Neuronal stem cell (in vitro differentiated cells): ENCODE data around the gene PRKG2.
"Not testable (repeated sequence)": the region's sequence is repeated elsewhere in the genome, so short reads cannot be mapped to it uniquely, and the experiment has no call there.

Experiments
- DNase-seq: peaks from one replicate; pipeline ENCODE4 v3.0.0-alpha.2; 2013; ENCODE audit warnings: low spot score
- H2AFZ ChIP-seq: one replicate; pipeline ENCODE4 v1.6.1; 2013; ENCODE audit warnings: mild to moderate bottlenecking, low read length, inconsistent platforms
- H2AK5ac ChIP-seq: 2 replicates; pipeline ENCODE4 v1.6.1; 2013; ENCODE audit warnings: low read depth, mild to moderate bottlenecking, inconsistent platforms, low read length, moderate library complexity, mixed read lengths
- H2BK120ac ChIP-seq: 2 replicates; pipeline ENCODE4 v1.6.1; 2013; ENCODE audit warnings: low read depth, mild to moderate bottlenecking, inconsistent platforms, low read length, moderate library complexity, mixed read lengths
- H2BK12ac ChIP-seq: one replicate; pipeline ENCODE4 v1.6.1; 2013; ENCODE audit warnings: low read length, inconsistent platforms
- H2BK15ac ChIP-seq: 2 replicates; pipeline ENCODE4 v1.6.1; 2013; ENCODE audit warnings: mild to moderate bottlenecking, low read length, inconsistent platforms, mixed read lengths
- H2BK5ac ChIP-seq: one replicate; pipeline ENCODE4 v1.6.1; 2013; ENCODE audit warnings: inconsistent platforms, mild to moderate bottlenecking, low read length, moderate library complexity
- H3K14ac ChIP-seq: one replicate; pipeline ENCODE4 v1.6.1; 2013; ENCODE audit warnings: low read length, inconsistent platforms
- H3K18ac ChIP-seq: 2 replicates; pipeline ENCODE4 v1.6.1; 2013; ENCODE audit warnings: low read length, inconsistent platforms
- H3K23ac ChIP-seq: 2 replicates; pipeline ENCODE4 v1.6.1; 2013; ENCODE audit warnings: low read depth, mild to moderate bottlenecking, mixed read lengths, low read length, inconsistent platforms; ENCODE audit not compliant: poor library complexity
- H3K27ac ChIP-seq: replicated peaks from 3 replicates; pipeline ENCODE4 v1.5.1; 2013; ENCODE audit warnings: low read length, inconsistent platforms
- H3K27me3 ChIP-seq, 3 experiments: 2 replicates each; pipeline ENCODE4 v1.6.1; 2013; ENCODE audit warnings: low read length in 3 of 3, mild to moderate bottlenecking in 2 of 3, inconsistent platforms in 1 of 3, low read depth in 1 of 3, mixed read lengths in 1 of 3, moderate library complexity in 1 of 3; ENCODE audit not compliant: control insufficient read depth in 3 of 3, insufficient read depth in 3 of 3
- H3K36me3 ChIP-seq, 2 donors: replicated peaks in 1 of 2; 2 replicates each; pipeline ENCODE4 v1.6.1; 2013; ENCODE audit warnings: low read length in 2 of 2; ENCODE audit not compliant: control insufficient read depth in 2 of 2, insufficient read depth in 2 of 2
- H3K4ac ChIP-seq: 2 replicates; pipeline ENCODE4 v1.6.1; 2013; ENCODE audit warnings: inconsistent platforms, mild to moderate bottlenecking, low read length, moderate library complexity
- H3K4me1 ChIP-seq, 2 donors: 1 replicate in 1 of 2; 2 replicates in 1 of 2; pipeline ENCODE4 v1.6.1; 2013; ENCODE audit warnings: low read length in 2 of 2, low read depth in 1 of 2; ENCODE audit not compliant: control insufficient read depth in 2 of 2, insufficient read depth in 1 of 2
- H3K4me2 ChIP-seq: one replicate; pipeline ENCODE4 v1.6.1; 2013; ENCODE audit warnings: mild to moderate bottlenecking, low read length, inconsistent platforms; ENCODE audit not compliant: insufficient read depth, poor library complexity, severe bottlenecking
- H3K4me3 ChIP-seq, 2 donors: 2 replicates each; pipeline ENCODE4 v1.5.1; 2013; ENCODE audit warnings: low read length in 2 of 2, mild to moderate bottlenecking in 2 of 2, inconsistent platforms in 1 of 2, moderate library complexity in 1 of 2
- H3K79me1 ChIP-seq: one replicate; pipeline ENCODE4 v1.6.1; 2013; ENCODE audit warnings: low read depth, mild to moderate bottlenecking, inconsistent platforms, low read length, moderate library complexity
- H3K9ac ChIP-seq: one replicate; pipeline ENCODE4 v1.6.1; 2013; ENCODE audit warnings: mild to moderate bottlenecking, low read depth, low read length, inconsistent platforms; ENCODE audit not compliant: poor library complexity
- H3K9me3 ChIP-seq, 2 donors: replicated peaks in 1 of 2; 2 replicates each; pipeline versions ENCODE3 to v1.6.1; 2013; ENCODE audit warnings: low read length in 2 of 2, mild to moderate bottlenecking in 2 of 2, inconsistent platforms in 1 of 2, low read depth in 1 of 2, mixed read lengths in 1 of 2, moderate library complexity in 1 of 2; ENCODE audit not compliant: control insufficient read depth in 2 of 2, insufficient read depth in 1 of 2
- H4K8ac ChIP-seq: one replicate; pipeline ENCODE4 v1.6.1; 2013; ENCODE audit warnings: low read depth, mild to moderate bottlenecking, inconsistent platforms, low read length, moderate library complexity
- H4K91ac ChIP-seq: one replicate; pipeline ENCODE4 v1.6.1; 2013; ENCODE audit warnings: low read length, low read depth, mild to moderate bottlenecking, inconsistent platforms; ENCODE audit not compliant: poor library complexity
- WGBS, 2 donors: extraction: QIAGEN DNeasy Blood & Tissue Kit; methylation state at CpG; one replicate each; pipeline ENCODE4 v1.1.7; 2013; ENCODE audit warnings: missing lambda C conversion rate in 2 of 2, mixed read lengths in 1 of 2; ENCODE audit not compliant: insufficient read length in 2 of 2, insufficient replicate concordance in 1 of 2; ENCODE audit errors: extremely low coverage in 2 of 2; 5-methylcytosine and 5-hydroxymethylcytosine counted together

Gene PRKG2

DNA sequence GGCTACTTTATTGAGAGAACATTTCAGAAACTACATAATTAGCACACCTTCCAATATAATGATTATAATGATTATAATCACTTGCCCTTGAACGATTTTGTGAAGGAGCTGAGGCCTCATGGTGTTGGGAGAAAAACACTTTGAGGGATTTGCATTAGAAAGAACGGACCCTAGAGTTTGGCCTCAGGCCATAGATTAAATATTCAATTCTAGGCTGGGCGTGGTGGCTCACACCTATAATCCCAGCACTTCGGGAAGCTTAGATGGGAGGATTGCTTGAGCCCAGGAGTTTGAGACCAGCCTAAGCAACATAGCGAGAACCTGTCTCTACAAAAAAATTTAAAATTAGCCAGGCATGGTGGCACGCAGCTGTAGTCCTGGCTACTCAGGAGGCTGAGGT, 12.9 kb upstream of the PRKG2 start:
- no peaks in the 10 kb centered on the region for H3K27me3 ChIP-seq
- no peak overlapping the region for H3K14ac ChIP-seq
- no peaks in the 10 kb centered on the region for H3K4me1 ChIP-seq
- H3K23ac ChIP-seq: no peak overlapping the region
- H3K27ac ChIP-seq: no peak overlapping the region
- H3K4me3 ChIP-seq: no peak overlapping the region
- H3K4ac ChIP-seq: no peak overlapping the region
- no peak overlapping the region for H2AK5ac ChIP-seq
- no peak overlapping the region for H2BK5ac ChIP-seq
- H3K4me2 ChIP-seq: no peak overlapping the region
- no peaks in the 10 kb centered on the region for H3K36me3 ChIP-seq
- no peak overlapping the region for H2BK12ac ChIP-seq
- H2AFZ ChIP-seq: no peak overlapping the region
- no peak overlapping the region for H4K8ac ChIP-seq
- no peak overlapping the region for H3K18ac ChIP-seq
- H3K9me3 ChIP-seq: peaks cover 0 to 4% of the 10 kb centered on the region in 2 donors
- WGBS, 2 donors: no CpG with 5 or more reads among the region's 6 CpGs
- no peak overlapping the region for H2BK120ac ChIP-seq
- DNase-seq: no peak
- H3K9ac ChIP-seq: no peak overlapping the region
- H3K79me1 ChIP-seq: no peaks in the 10 kb centered on the region
- no peak overlapping the region for H4K91ac ChIP-seq
- H2BK15ac ChIP-seq: no peak overlapping the region

DNA sequence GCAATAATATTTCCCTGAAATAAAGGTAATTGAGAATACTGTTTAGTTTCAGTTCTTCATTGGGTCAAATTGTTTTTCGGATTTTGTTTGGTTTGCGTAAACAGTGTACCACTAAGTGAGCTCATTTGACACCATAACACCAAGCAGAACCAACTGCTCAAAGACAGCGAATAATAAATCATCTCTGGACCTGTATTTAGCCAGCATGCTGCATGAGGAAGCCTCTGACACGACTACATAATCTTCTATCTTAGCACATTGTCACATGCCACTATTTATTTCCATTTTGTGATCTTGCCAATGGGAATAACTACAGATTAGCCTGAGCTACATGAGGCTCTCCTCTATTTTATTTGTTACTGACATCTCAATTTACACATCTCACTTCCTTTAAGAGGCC, 12.1 kb upstream of the PRKG2 start:
- peaks cover 0 to 4% of the 10 kb centered on the region in 2 donors for H3K9me3 ChIP-seq
- no peak overlapping the region for H3K27ac ChIP-seq
- no peak overlapping the region for H3K4ac ChIP-seq
- H3K9ac ChIP-seq: no peak overlapping the region
- H3K4me1 ChIP-seq: no peaks in the 10 kb centered on the region
- no peak overlapping the region for H3K4me3 ChIP-seq
- H3K23ac ChIP-seq: no peak overlapping the region
- no peak overlapping the region for H2AK5ac ChIP-seq
- H2BK15ac ChIP-seq: no peak overlapping the region
- H2BK5ac ChIP-seq: no peak overlapping the region
- H3K79me1 ChIP-seq: no peaks in the 10 kb centered on the region
- DNase-seq: no peak
- no peaks in the 10 kb centered on the region for H3K36me3 ChIP-seq
- H4K8ac ChIP-seq: no peak overlapping the region
- H3K14ac ChIP-seq: no peak overlapping the region
- no peaks in the 10 kb centered on the region for H3K27me3 ChIP-seq
- no peak overlapping the region for H2BK120ac ChIP-seq
- no peak overlapping the region for H3K18ac ChIP-seq
- WGBS, 2 donors: no CpG with 5 or more reads among the region's 4 CpGs
- H3K4me2 ChIP-seq: no peak overlapping the region
- H2BK12ac ChIP-seq: no peak overlapping the region
- no peak overlapping the region for H2AFZ ChIP-seq
- H4K91ac ChIP-seq: no peak overlapping the region

DNA sequence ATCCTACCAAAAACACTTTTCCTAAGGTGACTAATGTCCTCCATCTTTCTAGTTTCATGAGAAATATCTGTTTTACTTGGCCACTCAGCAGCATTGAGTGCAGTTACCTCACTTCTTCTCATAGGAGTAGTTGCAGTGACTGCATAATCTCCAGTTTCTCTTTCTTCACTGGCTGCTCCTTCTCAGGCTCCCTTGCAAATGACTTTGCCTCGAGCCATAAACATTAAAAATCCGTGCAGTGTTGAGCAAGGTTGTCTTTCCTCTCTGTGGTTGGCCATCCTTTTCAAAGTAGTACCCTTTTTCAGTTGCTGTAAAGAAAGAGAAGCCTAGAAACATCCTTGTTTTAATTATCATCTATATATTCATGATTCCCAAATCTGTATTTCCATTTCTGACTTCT, 10.2 kb upstream of the PRKG2 start:
- H2BK5ac ChIP-seq: no peak overlapping the region
- H3K79me1 ChIP-seq: no peaks in the 10 kb centered on the region
- no peak overlapping the region for H2AK5ac ChIP-seq
- no peak overlapping the region for H4K91ac ChIP-seq
- H3K18ac ChIP-seq: no peak overlapping the region
- no peak overlapping the region for H2BK120ac ChIP-seq
- no peak overlapping the region for H2BK15ac ChIP-seq
- DNase-seq: no peak
- no peak overlapping the region for H3K4me3 ChIP-seq
- H3K4ac ChIP-seq: no peak overlapping the region
- H3K4me1 ChIP-seq: no peaks in the 10 kb centered on the region
- H2BK12ac ChIP-seq: no peak overlapping the region
- no CpG with 5 or more reads among the region's 2 CpGs for WGBS, 2 donors
- H3K9ac ChIP-seq: no peak overlapping the region
- no peaks in the 10 kb centered on the region for H3K36me3 ChIP-seq
- no peak overlapping the region for H3K4me2 ChIP-seq
- no peak overlapping the region for H3K14ac ChIP-seq
- no peak overlapping the region for H2AFZ ChIP-seq
- no peak overlapping the region for H4K8ac ChIP-seq
- H3K9me3 ChIP-seq: peaks cover 0 to 1% of the 10 kb centered on the region in 2 donors
- H3K27me3 ChIP-seq: no peaks in the 10 kb centered on the region
- no peak overlapping the region for H3K27ac ChIP-seq
- no peak overlapping the region for H3K23ac ChIP-seq

DNA sequence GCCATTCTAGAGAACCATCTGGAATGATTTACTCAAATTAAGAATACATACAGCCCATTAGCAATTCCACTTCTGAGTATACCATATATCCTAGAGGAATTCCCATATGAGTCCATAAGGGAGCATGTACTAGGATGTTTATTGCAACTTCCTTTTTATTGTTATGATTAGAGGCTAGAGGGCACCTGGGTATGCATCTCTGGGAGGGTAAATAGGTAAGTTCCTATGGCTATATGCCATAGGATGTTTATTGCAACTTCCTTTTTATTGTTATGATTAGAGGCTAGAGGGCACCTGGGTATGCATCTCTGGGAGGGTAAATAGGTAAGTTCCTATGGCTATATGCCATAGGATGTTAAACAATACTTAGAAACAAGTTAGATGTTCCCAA, 7.1 kb upstream of the PRKG2 start:
- not testable (repeated sequence) for H2AFZ ChIP-seq, H4K8ac ChIP-seq, H3K4me3 ChIP-seq, H2BK120ac ChIP-seq, H3K27ac ChIP-seq, H4K91ac ChIP-seq, H3K14ac ChIP-seq, H3K27me3 ChIP-seq, H2BK15ac ChIP-seq, H3K23ac ChIP-seq, H3K79me1 ChIP-seq, H3K4me2 ChIP-seq, H3K9ac ChIP-seq, H2BK12ac ChIP-seq, H3K36me3 ChIP-seq, H2AK5ac ChIP-seq, H3K4ac ChIP-seq, H2BK5ac ChIP-seq, H3K18ac ChIP-seq, H3K4me1 ChIP-seq, DNase-seq, H3K9me3 ChIP-seq
